HepG2 (cell line): ENCODE measurements around the gene FLRT2. TPM values are rescaled to one million over a fixed set of nuclear protein-coding genes. Genes with fewer than 3 reads are reported as not detected.

Experiments
- ATAC-seq: fragments of 200-7000 bp; cut with Tn5 transposase; 3 replicates; pipeline ENCODE4 v1.9.1; 2020; ENCODE audit warnings: mild to moderate bottlenecking, moderate library complexity
- BruUV-seq: library from RNA; stranded (reverse); fragments of 400-500 nt; replicated peaks from 2 replicates; lab custom pipeline; 2021; lab: Mats Ljungman, UMichigan
- CTCF ChIA-PET: fragments of 300-600 bp; formaldehyde crosslinking; extraction: SDS; loops from one replicate; lab custom pipeline; 2021; ENCODE audit warnings: low total read pairs, inconsistent platforms, low intra/inter-chr PET ratio; lab: Yijun Ruan, JAX
- POLR2A ChIA-PET: fragments of 350-600 bp; sonication (Branson Sonifier 250); formaldehyde crosslinking; loops from one replicate; lab custom pipeline; 2020; ENCODE audit warnings: antibody characterized with exemption, inconsistent platforms; lab: Yijun Ruan, JAX
- DNase-seq: peaks from one replicate; pipeline ENCODE4 v3.0.0-alpha.2; 2015; ENCODE audit warnings: low spot score
- FAIRE-seq: peaks from 3 replicates; lab custom pipeline; 2011; peaks lifted over from hg19 to GRCh38; lab: Jason Lieb, UNC
- H2AFZ ChIP-seq: one replicate; pipeline ENCODE4 v1.6.1; 2011; ENCODE audit warnings: low read length, inconsistent platforms
- H3K27ac ChIP-seq: fragments of 300-600 bp; 3 replicates; pipeline ENCODE4 v1.8.0; 2011; ENCODE audit warnings: mixed run types, mild to moderate bottlenecking, mixed read lengths, low read length, inconsistent platforms; ENCODE audit not compliant: insufficient read depth; ENCODE audit errors: extremely low read length
- H3K27me3 ChIP-seq, 2 experiments: fragments of 200-600 bp in 1 of 2; 2 replicates in 1 of 2; 3 replicates in 1 of 2; pipeline versions ENCODE4 v1.6.0 to v1.8.0; 2011; ENCODE audit warnings: low read length in 2 of 2, mild to moderate bottlenecking in 2 of 2, moderate library complexity in 2 of 2, inconsistent platforms in 1 of 2; ENCODE audit not compliant: insufficient read depth in 2 of 2, control insufficient read depth in 1 of 2
- H3K36me3 ChIP-seq, 2 experiments: fragments of 200-600 bp in 1 of 2; replicated peaks in 1 of 2; 2 replicates in 1 of 2; 3 replicates in 1 of 2; pipeline versions ENCODE4 v1.5.1 to v1.8.0; 2011; ENCODE audit warnings: low read length in 2 of 2, inconsistent platforms in 1 of 2; ENCODE audit not compliant: insufficient read depth in 2 of 2, control insufficient read depth in 1 of 2
- H3K4me1 ChIP-seq: 2 replicates; pipeline ENCODE4 v1.5.1; 2012; ENCODE audit warnings: low read length, inconsistent platforms; ENCODE audit not compliant: insufficient read depth
- H3K4me2 ChIP-seq: 2 replicates; pipeline ENCODE4 v1.6.0; 2011; ENCODE audit warnings: low read depth, low read length, inconsistent platforms
- H3K4me3 ChIP-seq, 3 experiments: fragments of 200-600 bp in 1 of 3; sonication (generic), shearing (Covaris generic) in 1 of 3; replicated peaks in 1 of 3; 2 replicates each; pipeline ENCODE4 v1.5.1; 2011 to 2016; ENCODE audit warnings: low read length in 3 of 3, inconsistent platforms in 2 of 3, low read depth in 2 of 3, mild to moderate bottlenecking in 2 of 3, control low read depth in 1 of 3, mixed read lengths in 1 of 3; ENCODE audit not compliant: insufficient read depth in 1 of 3
- H3K79me2 ChIP-seq: one replicate; pipeline ENCODE4 v1.6.1; 2011; ENCODE audit warnings: low read length, inconsistent platforms; ENCODE audit not compliant: insufficient read depth
- H3K9ac ChIP-seq: 2 replicates; pipeline ENCODE4 v1.6.0; 2011; ENCODE audit warnings: mild to moderate bottlenecking, low read depth, low read length, inconsistent platforms; ENCODE audit not compliant: insufficient read depth
- H3K9me3 ChIP-seq: 2 replicates; pipeline ENCODE4 v1.5.1; 2012; ENCODE audit warnings: mild to moderate bottlenecking, low read length
- H4K20me1 ChIP-seq: 2 replicates; pipeline ENCODE4 v1.6.0; 2011; ENCODE audit warnings: inconsistent platforms, mild to moderate bottlenecking, low read length, moderate library complexity; ENCODE audit not compliant: insufficient read depth
- MAFF ChIP-seq: IDR thresholded peaks from 2 replicates; pipeline ENCODE4 v1.6.1; 2011; ENCODE audit warnings: low read depth, low read length, improper control_type of control experiment
- MAFK ChIP-seq, 2 experiments: IDR thresholded peaks in 1 of 2; conservative IDR thresholded peaks in 1 of 2; 2 replicates each; pipeline ENCODE4 v1.6.1; 2011; ENCODE audit warnings: improper control_type of control experiment in 2 of 2, low read length in 2 of 2
- NR1H2 ChIP-seq: sonication (generic); formaldehyde crosslinking; IDR thresholded peaks from 2 replicates; pipeline ENCODE4 v1.8.1; 2022; ENCODE audit warnings: low read depth, missing genetic modification reagents, borderline replicate concordance
- SP4 ChIP-seq: sonication (generic); formaldehyde crosslinking; IDR thresholded peaks from 2 replicates; pipeline ENCODE4 v1.8.1; 2023; ENCODE audit warnings: mild to moderate bottlenecking, missing genetic modification reagents
- ZKSCAN5 ChIP-seq: sonication (generic); formaldehyde crosslinking; IDR thresholded peaks from 2 replicates; pipeline ENCODE4 v1.5.1; 2020; ENCODE audit warnings: mild to moderate bottlenecking, missing genetic modification reagents
- ZMYM3 ChIP-seq: sonication (generic); formaldehyde crosslinking; IDR thresholded peaks from 2 replicates; pipeline ENCODE4 v1.5.1; 2020; ENCODE audit warnings: mild to moderate bottlenecking, missing genetic modification reagents
- ZNF24 ChIP-seq: fragments of 450-650 bp; IDR thresholded peaks from 2 replicates; pipeline ENCODE4 v1.6.1; 2017; ENCODE audit warnings: antibody characterized with exemption, mild to moderate bottlenecking
- ZNF263 ChIP-seq: sonication (generic); formaldehyde crosslinking; IDR thresholded peaks from 2 replicates; pipeline ENCODE4 v1.4.0; 2020; ENCODE audit warnings: missing genetic modification reagents
- WGBS: methylation state at CpG from one replicate; pipeline ENCODE4 v1.1.6; 2017; ENCODE audit warnings: low lambda C conversion rate; 5-methylcytosine and 5-hydroxymethylcytosine counted together
- in situ Hi-C: cut with HindIII; loops from 2 replicates; pipeline ENCODE4 v1.10.0; 2017; ENCODE audit warnings: low pct_unique_long_range_greater_than_20kb; ENCODE audit not compliant: extremely low pct_ligation_motif_present
- intact Hi-C: fragments of 100-400 bp; cut with micrococcal nuclease; formaldehyde crosslinking; loops from one replicate; pipeline ENCODE4 v1.10.0; 2022; ENCODE audit not compliant: unreplicated experiment
- polyA plus RNA-seq, 8 experiments: library from polyadenylated mRNA; depleted of rRNA in 3 of 8; stranded (reverse) in 7 of 8; unstranded in 1 of 8; fragments of >200 nt; fragmentation: Illumina TruSeq in 4 of 8; extraction: Trizol in 4 of 8; gene quantifications; 2 replicates each; pipeline versions ENCODE4 v1.2.1 to v1.2.3, GENCODE V29; 2011 to 2016; ENCODE audit warnings: low read depth in 4 of 8, missing spikeins in 1 of 8, mixed read lengths in 1 of 8; ENCODE audit not compliant: insufficient read depth in 1 of 8
- total RNA-seq, 5 experiments: library from RNA; depleted of rRNA; stranded (reverse); fragments of >200 nt; fragmentation: Illumina TruSeq; extraction: Trizol; gene quantifications; 2 replicates each; pipeline ENCODE4 v1.2.3, GENCODE V29; 2016; ENCODE audit warnings: low read depth in 1 of 5
- TF ChIP-seq, protein P1 (sequence below): sonication (generic); formaldehyde crosslinking; IDR thresholded peaks from 2 replicates; pipeline ENCODE4 v1.5.0; 2020; ENCODE audit warnings: mild to moderate bottlenecking, missing genetic modification reagents
- TF ChIP-seq, protein P2 (sequence below): sonication (generic); formaldehyde crosslinking; IDR thresholded peaks from 2 replicates; pipeline ENCODE4 v1.4.0; 2020; ENCODE audit warnings: missing genetic modification reagents, borderline replicate concordance

Gene FLRT2
- total and polyA plus RNA-seq, 2 of the 13 experiments (the other 11 are each of a cell fraction or from before 2014, with no cell fraction given), result not detected

DNA sequence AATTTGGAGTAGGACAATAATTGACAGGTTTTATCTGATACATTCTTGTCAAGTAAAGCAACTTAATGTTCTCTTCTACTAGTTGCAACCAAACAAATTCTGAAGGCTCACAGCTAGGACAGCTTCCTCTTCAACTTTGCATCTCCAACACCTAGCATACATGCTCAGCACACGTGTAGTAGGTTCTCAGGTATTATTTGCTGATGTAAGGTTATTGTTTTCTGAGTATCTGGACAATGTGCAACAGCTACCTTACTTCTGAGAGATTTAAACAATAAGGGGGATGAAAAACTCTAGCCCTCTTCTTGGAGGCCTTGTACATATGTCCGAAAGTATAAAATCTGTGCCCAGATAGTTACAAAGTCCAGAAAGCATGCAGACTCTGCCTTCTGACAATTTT, 15.5 kb upstream of the FLRT2 start:
- H3K9me3 ChIP-seq, result peaks cover 4% of the 10 kb centered on the region
- H3K9ac ChIP-seq, result no peak overlapping the region
- WGBS, result 7% methylated on average over 2 of the region's 2 CpGs
- CTCF ChIA-PET, result no interaction called here
- H3K36me3 ChIP-seq, result no peaks in the 10 kb centered on the region
- POLR2A ChIA-PET, result no interaction called here
- no peak overlapping the region for H2AFZ ChIP-seq
- no peak for TF ChIP-seq ZNF24
- TF ChIP-seq NR1H2 (CRISPR knock-in tag), result no peak
- TF ChIP-seq ZMYM3, result no peak
- TF ChIP-seq MAFK (conservative IDR thresholded peaks at IDR 0.05 in 1 of 2, IDR thresholded peaks at IDR 0.05 in 1 of 2; ENCODE audit: low read length in 2 of 2), result peak; percentile 57 to 86; a peak in 3 of 4 replicates
- no peak for TF ChIP-seq ZNF263 (CRISPR knock-in tag)
- no peak for TF ChIP-seq SP4 (CRISPR knock-in tag)
- TF ChIP-seq ZKSCAN5 (CRISPR knock-in tag), result no peak
- TF ChIP-seq, protein P1, sequence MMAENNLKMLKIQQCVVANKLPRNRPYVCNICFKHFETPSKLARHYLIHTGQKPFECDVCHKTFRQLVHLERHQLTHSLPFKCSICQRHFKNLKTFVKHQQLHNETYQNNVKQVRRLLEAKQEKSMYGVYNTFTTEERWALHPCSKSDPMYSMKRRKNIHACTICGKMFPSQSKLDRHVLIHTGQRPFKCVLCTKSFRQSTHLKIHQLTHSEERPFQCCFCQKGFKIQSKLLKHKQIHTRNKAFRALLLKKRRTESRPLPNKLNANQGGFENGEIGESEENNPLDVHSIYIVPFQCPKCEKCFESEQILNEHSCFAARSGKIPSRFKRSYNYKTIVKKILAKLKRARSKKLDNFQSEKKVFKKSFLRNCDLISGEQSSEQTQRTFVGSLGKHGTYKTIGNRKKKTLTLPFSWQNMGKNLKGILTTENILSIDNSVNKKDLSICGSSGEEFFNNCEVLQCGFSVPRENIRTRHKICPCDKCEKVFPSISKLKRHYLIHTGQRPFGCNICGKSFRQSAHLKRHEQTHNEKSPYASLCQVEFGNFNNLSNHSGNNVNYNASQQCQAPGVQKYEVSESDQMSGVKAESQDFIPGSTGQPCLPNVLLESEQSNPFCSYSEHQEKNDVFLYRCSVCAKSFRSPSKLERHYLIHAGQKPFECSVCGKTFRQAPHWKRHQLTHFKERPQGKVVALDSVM (CRISPR knock-in tag), result no peak
- TF ChIP-seq, protein P2, sequence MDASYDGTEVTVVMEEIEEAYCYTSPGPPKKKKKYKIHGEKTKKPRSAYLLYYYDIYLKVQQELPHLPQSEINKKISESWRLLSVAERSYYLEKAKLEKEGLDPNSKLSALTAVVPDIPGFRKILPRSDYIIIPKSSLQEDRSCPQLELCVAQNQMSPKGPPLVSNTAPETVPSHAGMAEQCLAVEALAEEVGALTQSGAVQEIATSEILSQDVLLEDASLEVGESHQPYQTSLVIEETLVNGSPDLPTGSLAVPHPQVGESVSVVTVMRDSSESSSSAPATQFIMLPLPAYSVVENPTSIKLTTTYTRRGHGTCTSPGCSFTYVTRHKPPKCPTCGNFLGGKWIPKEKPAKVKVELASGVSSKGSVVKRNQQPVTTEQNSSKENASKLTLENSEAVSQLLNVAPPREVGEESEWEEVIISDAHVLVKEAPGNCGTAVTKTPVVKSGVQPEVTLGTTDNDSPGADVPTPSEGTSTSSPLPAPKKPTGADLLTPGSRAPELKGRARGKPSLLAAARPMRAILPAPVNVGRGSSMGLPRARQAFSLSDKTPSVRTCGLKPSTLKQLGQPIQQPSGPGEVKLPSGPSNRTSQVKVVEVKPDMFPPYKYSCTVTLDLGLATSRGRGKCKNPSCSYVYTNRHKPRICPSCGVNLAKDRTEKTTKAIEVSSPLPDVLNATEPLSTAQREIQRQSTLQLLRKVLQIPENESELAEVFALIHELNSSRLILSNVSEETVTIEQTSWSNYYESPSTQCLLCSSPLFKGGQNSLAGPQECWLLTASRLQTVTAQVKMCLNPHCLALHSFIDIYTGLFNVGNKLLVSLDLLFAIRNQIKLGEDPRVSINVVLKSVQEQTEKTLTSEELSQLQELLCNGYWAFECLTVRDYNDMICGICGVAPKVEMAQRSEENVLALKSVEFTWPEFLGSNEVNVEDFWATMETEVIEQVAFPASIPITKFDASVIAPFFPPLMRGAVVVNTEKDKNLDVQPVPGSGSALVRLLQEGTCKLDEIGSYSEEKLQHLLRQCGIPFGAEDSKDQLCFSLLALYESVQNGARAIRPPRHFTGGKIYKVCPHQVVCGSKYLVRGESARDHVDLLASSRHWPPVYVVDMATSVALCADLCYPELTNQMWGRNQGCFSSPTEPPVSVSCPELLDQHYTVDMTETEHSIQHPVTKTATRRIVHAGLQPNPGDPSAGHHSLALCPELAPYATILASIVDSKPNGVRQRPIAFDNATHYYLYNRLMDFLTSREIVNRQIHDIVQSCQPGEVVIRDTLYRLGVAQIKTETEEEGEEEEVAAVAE (CRISPR knock-in tag), result no peak
- TF ChIP-seq MAFF, result peak; percentile 63
- peaks cover 9% of the 10 kb centered on the region for H3K4me1 ChIP-seq
- H3K4me2 ChIP-seq, result no peak overlapping the region
- no peak overlapping the region for H3K4me3 ChIP-seq
- intact Hi-C loops, result no loop called here
- no peak overlapping the region for H3K27ac ChIP-seq
- ATAC-seq (no peak), FAIRE-seq (no peak), DNase-seq (no peak)
- in situ Hi-C loops, result no loop called here
- no peaks in the 10 kb centered on the region for H4K20me1 ChIP-seq
- H3K27me3 ChIP-seq, result no peaks in the 10 kb centered on the region
- H3K79me2 ChIP-seq, result no peaks in the 10 kb centered on the region
- BruUV-seq, result no TSS peak
